Astrocyte (in vitro differentiated cells and primary cell): ENCODE measurements around the gene PRDM11.

Experiments
- CTCF ChIP-seq: IDR thresholded peaks from 2 replicates; pipeline ENCODE4 v1.5.1; 2011; ENCODE audit warnings: low read depth, mild to moderate bottlenecking, inconsistent platforms, low read length, moderate library complexity; ENCODE audit not compliant: insufficient read depth
- EZH2 ChIP-seq: IDR thresholded peaks from 2 replicates; pipeline ENCODE4 v1.6.1; 2012; ENCODE audit warnings: mild to moderate bottlenecking, low read length, inconsistent platforms; ENCODE audit not compliant: insufficient read depth

GRCh38 chr11:45210846-45211245 is 64.4 kb downstream of the PRDM11 start:
- TF ChIP-seq CTCF (no peak), EZH2 (no peak)
